HepG2 (cell line): ENCODE measurements around the gene BAIAP2L2. TPM values are rescaled to one million over a fixed set of nuclear protein-coding genes. Genes with fewer than 3 reads are reported as not detected.

Source experiments
- ATAC-seq: fragments of 200-7000 bp; cut with Tn5 transposase; 3 replicates; pipeline ENCODE4 v1.9.1; 2020; ENCODE audit warnings: mild to moderate bottlenecking, moderate library complexity
- BruUV-seq: library from RNA; stranded (reverse); fragments of 400-500 nt; replicated peaks from 2 replicates; lab custom pipeline; 2021; lab: Mats Ljungman, UMichigan
- CTCF ChIA-PET: fragments of 300-600 bp; formaldehyde crosslinking; extraction: SDS; loops from one replicate; lab custom pipeline; 2021; ENCODE audit warnings: low total read pairs, inconsistent platforms, low intra/inter-chr PET ratio; lab: Yijun Ruan, JAX
- POLR2A ChIA-PET: fragments of 350-600 bp; sonication (Branson Sonifier 250); formaldehyde crosslinking; loops from one replicate; lab custom pipeline; 2020; ENCODE audit warnings: antibody characterized with exemption, inconsistent platforms; lab: Yijun Ruan, JAX
- DNase-seq: peaks from one replicate; pipeline ENCODE4 v3.0.0-alpha.2; 2015; ENCODE audit warnings: low spot score
- FAIRE-seq: peaks from 3 replicates; lab custom pipeline; 2011; peaks lifted over from hg19 to GRCh38; lab: Jason Lieb, UNC
- H2AFZ ChIP-seq: one replicate; pipeline ENCODE4 v1.6.1; 2011; ENCODE audit warnings: low read length, inconsistent platforms
- H3K27ac ChIP-seq: fragments of 300-600 bp; 3 replicates; pipeline ENCODE4 v1.8.0; 2011; ENCODE audit warnings: mixed run types, mild to moderate bottlenecking, mixed read lengths, low read length, inconsistent platforms; ENCODE audit not compliant: insufficient read depth; ENCODE audit errors: extremely low read length
- H3K27me3 ChIP-seq, 2 experiments: fragments of 200-600 bp in 1 of 2; 2 replicates in 1 of 2; 3 replicates in 1 of 2; pipeline versions ENCODE4 v1.6.0 to v1.8.0; 2011; ENCODE audit warnings: low read length in 2 of 2, mild to moderate bottlenecking in 2 of 2, moderate library complexity in 2 of 2, inconsistent platforms in 1 of 2; ENCODE audit not compliant: insufficient read depth in 2 of 2, control insufficient read depth in 1 of 2
- H3K36me3 ChIP-seq, 2 experiments: fragments of 200-600 bp in 1 of 2; replicated peaks in 1 of 2; 2 replicates in 1 of 2; 3 replicates in 1 of 2; pipeline versions ENCODE4 v1.5.1 to v1.8.0; 2011; ENCODE audit warnings: low read length in 2 of 2, inconsistent platforms in 1 of 2; ENCODE audit not compliant: insufficient read depth in 2 of 2, control insufficient read depth in 1 of 2
- H3K4me1 ChIP-seq: 2 replicates; pipeline ENCODE4 v1.5.1; 2012; ENCODE audit warnings: low read length, inconsistent platforms; ENCODE audit not compliant: insufficient read depth
- H3K4me2 ChIP-seq: 2 replicates; pipeline ENCODE4 v1.6.0; 2011; ENCODE audit warnings: low read depth, low read length, inconsistent platforms
- H3K4me3 ChIP-seq, 3 experiments: fragments of 200-600 bp in 1 of 3; sonication (generic), shearing (Covaris generic) in 1 of 3; replicated peaks in 1 of 3; 2 replicates each; pipeline ENCODE4 v1.5.1; 2011 to 2016; ENCODE audit warnings: low read length in 3 of 3, inconsistent platforms in 2 of 3, low read depth in 2 of 3, mild to moderate bottlenecking in 2 of 3, control low read depth in 1 of 3, mixed read lengths in 1 of 3; ENCODE audit not compliant: insufficient read depth in 1 of 3
- H3K79me2 ChIP-seq: one replicate; pipeline ENCODE4 v1.6.1; 2011; ENCODE audit warnings: low read length, inconsistent platforms; ENCODE audit not compliant: insufficient read depth
- H3K9ac ChIP-seq: 2 replicates; pipeline ENCODE4 v1.6.0; 2011; ENCODE audit warnings: mild to moderate bottlenecking, low read depth, low read length, inconsistent platforms; ENCODE audit not compliant: insufficient read depth
- H3K9me3 ChIP-seq: 2 replicates; pipeline ENCODE4 v1.5.1; 2012; ENCODE audit warnings: mild to moderate bottlenecking, low read length
- H4K20me1 ChIP-seq: 2 replicates; pipeline ENCODE4 v1.6.0; 2011; ENCODE audit warnings: inconsistent platforms, mild to moderate bottlenecking, low read length, moderate library complexity; ENCODE audit not compliant: insufficient read depth
- ATM ChIP-seq: fragments of 450-650 bp; IDR thresholded peaks from 2 replicates; pipeline ENCODE4 v1.7.1; 2017; ENCODE audit warnings: mild to moderate bottlenecking, borderline replicate concordance
- CEBPB ChIP-seq: IDR thresholded peaks from 2 replicates; pipeline ENCODE4 v1.6.1; 2011; ENCODE audit warnings: low read depth, low read length, improper control_type of control experiment, borderline replicate concordance
- EED ChIP-seq: sonication (generic); formaldehyde crosslinking; IDR thresholded peaks from 2 replicates; pipeline ENCODE4 v1.5.0; 2020; ENCODE audit warnings: mild to moderate bottlenecking, missing genetic modification reagents
- HIVEP1 ChIP-seq: sonication (generic); formaldehyde crosslinking; IDR thresholded peaks from 2 replicates; pipeline ENCODE4 v1.4.0; 2020; ENCODE audit warnings: mild to moderate bottlenecking, missing genetic modification reagents
- NCOA2 ChIP-seq: sonication (generic); formaldehyde crosslinking; IDR thresholded peaks from 2 replicates; pipeline ENCODE4 v1.8.0; 2022; ENCODE audit warnings: inconsistent platforms
- PRPF4 ChIP-seq: fragments of 200-400 bp; formaldehyde crosslinking; IDR thresholded peaks from 2 replicates; pipeline ENCODE4 v1.6.1; 2016; ENCODE audit warnings: low read length, low read depth; ENCODE audit not compliant: poor library complexity, severe bottlenecking
- RFXANK ChIP-seq: IDR thresholded peaks from 2 replicates; pipeline ENCODE4 v1.6.1; 2016
- SSRP1 ChIP-seq: IDR thresholded peaks from 2 replicates; pipeline ENCODE4 v1.6.1; 2016; ENCODE audit warnings: control low read depth
- YEATS2 ChIP-seq: sonication (generic); formaldehyde crosslinking; IDR thresholded peaks from 2 replicates; pipeline ENCODE4 v1.4.0; 2020; ENCODE audit warnings: missing genetic modification reagents, borderline replicate concordance
- ZBTB8A ChIP-seq: sonication (generic); formaldehyde crosslinking; IDR thresholded peaks from 2 replicates; pipeline ENCODE4 v1.4.0; 2020; ENCODE audit warnings: mild to moderate bottlenecking, low read depth, missing genetic modification reagents, borderline replicate concordance
- ZNF256 ChIP-seq: sonication (generic); formaldehyde crosslinking; conservative IDR thresholded peaks from 2 replicates; pipeline ENCODE4 v1.4.0; 2020; ENCODE audit warnings: missing genetic modification reagents
- ZNF747 ChIP-seq: sonication (generic); formaldehyde crosslinking; IDR thresholded peaks from 2 replicates; pipeline ENCODE4 v1.8.1; 2023; ENCODE audit warnings: missing genetic modification reagents, mild to moderate bottlenecking, borderline replicate concordance
- WGBS: methylation state at CpG from one replicate; pipeline ENCODE4 v1.1.6; 2017; ENCODE audit warnings: low lambda C conversion rate; 5-methylcytosine and 5-hydroxymethylcytosine counted together
- in situ Hi-C: cut with HindIII; loops from 2 replicates; pipeline ENCODE4 v1.10.0; 2017; ENCODE audit warnings: low pct_unique_long_range_greater_than_20kb; ENCODE audit not compliant: extremely low pct_ligation_motif_present
- intact Hi-C: fragments of 100-400 bp; cut with micrococcal nuclease; formaldehyde crosslinking; loops from one replicate; pipeline ENCODE4 v1.10.0; 2022; ENCODE audit not compliant: unreplicated experiment
- polyA plus RNA-seq, 8 experiments: library from polyadenylated mRNA; depleted of rRNA in 3 of 8; stranded (reverse) in 7 of 8; unstranded in 1 of 8; fragments of >200 nt; fragmentation: Illumina TruSeq in 4 of 8; extraction: Trizol in 4 of 8; gene quantifications; 2 replicates each; pipeline versions ENCODE4 v1.2.1 to v1.2.3, GENCODE V29; 2011 to 2016; ENCODE audit warnings: low read depth in 4 of 8, missing spikeins in 1 of 8, mixed read lengths in 1 of 8; ENCODE audit not compliant: insufficient read depth in 1 of 8
- total RNA-seq, 5 experiments: library from RNA; depleted of rRNA; stranded (reverse); fragments of >200 nt; fragmentation: Illumina TruSeq; extraction: Trizol; gene quantifications; 2 replicates each; pipeline ENCODE4 v1.2.3, GENCODE V29; 2016; ENCODE audit warnings: low read depth in 1 of 5
- TF ChIP-seq, protein P1 (sequence below): sonication (generic); formaldehyde crosslinking; IDR thresholded peaks from 2 replicates; pipeline ENCODE4 v1.4.0; 2020; ENCODE audit warnings: missing genetic modification reagents
- TF ChIP-seq, protein P2 (sequence below): sonication (generic); formaldehyde crosslinking; IDR thresholded peaks from 2 replicates; pipeline ENCODE4 v1.9.0; 2021; ENCODE audit warnings: mild to moderate bottlenecking, missing genetic modification reagents

BAIAP2L2 gene
- total and polyA plus RNA-seq, 2 of the 13 experiments (the other 11 are each of a cell fraction or from before 2014, with no cell fraction given): 4.4 to 7.5 TPM

GRCh38 chr22:38043151-38044039 lies 67.1 kb downstream of the BAIAP2L2 start:
- 56% methylated on average over 15 of the region's 16 CpGs for WGBS
- in situ Hi-C loops: no loop called here
- no peak overlapping the region for H3K4me3 ChIP-seq
- H3K79me2 ChIP-seq: no peaks in the 10 kb centered on the region
- no peak overlapping the region for H3K9ac ChIP-seq
- peaks cover 13% of the 10 kb centered on the region; the same call in 1 of the 2 replicates for H3K4me1 ChIP-seq
- H4K20me1 ChIP-seq: no peaks in the 10 kb centered on the region
- H3K27me3 ChIP-seq: peaks cover 1 to 36% of the 10 kb centered on the region in 2 experiments; a peak in 4 of 5 replicates
- ATAC-seq: no peak
- ChIA-PET CTCF (no interaction called here), POLR2A (no interaction called here)
- no peak overlapping the region for H2AFZ ChIP-seq
- no peak for DNase-seq
- intact Hi-C loops: no loop called here
- TF ChIP-seq, protein P1, sequence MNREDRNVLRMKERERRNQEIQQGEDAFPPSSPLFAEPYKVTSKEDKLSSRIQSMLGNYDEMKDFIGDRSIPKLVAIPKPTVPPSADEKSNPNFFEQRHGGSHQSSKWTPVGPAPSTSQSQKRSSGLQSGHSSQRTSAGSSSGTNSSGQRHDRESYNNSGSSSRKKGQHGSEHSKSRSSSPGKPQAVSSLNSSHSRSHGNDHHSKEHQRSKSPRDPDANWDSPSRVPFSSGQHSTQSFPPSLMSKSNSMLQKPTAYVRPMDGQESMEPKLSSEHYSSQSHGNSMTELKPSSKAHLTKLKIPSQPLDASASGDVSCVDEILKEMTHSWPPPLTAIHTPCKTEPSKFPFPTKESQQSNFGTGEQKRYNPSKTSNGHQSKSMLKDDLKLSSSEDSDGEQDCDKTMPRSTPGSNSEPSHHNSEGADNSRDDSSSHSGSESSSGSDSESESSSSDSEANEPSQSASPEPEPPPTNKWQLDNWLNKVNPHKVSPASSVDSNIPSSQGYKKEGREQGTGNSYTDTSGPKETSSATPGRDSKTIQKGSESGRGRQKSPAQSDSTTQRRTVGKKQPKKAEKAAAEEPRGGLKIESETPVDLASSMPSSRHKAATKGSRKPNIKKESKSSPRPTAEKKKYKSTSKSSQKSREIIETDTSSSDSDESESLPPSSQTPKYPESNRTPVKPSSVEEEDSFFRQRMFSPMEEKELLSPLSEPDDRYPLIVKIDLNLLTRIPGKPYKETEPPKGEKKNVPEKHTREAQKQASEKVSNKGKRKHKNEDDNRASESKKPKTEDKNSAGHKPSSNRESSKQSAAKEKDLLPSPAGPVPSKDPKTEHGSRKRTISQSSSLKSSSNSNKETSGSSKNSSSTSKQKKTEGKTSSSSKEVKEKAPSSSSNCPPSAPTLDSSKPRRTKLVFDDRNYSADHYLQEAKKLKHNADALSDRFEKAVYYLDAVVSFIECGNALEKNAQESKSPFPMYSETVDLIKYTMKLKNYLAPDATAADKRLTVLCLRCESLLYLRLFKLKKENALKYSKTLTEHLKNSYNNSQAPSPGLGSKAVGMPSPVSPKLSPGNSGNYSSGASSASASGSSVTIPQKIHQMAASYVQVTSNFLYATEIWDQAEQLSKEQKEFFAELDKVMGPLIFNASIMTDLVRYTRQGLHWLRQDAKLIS (CRISPR knock-in tag): no peak
- no peak for TF ChIP-seq EED (CRISPR knock-in tag)
- TF ChIP-seq HIVEP1: no peak
- TF ChIP-seq SSRP1 (CRISPR knock-in tag): no peak
- TF ChIP-seq NCOA2 (CRISPR knock-in tag): no peak
- TF ChIP-seq PRPF4: no peak
- no peak for TF ChIP-seq ZNF256 (CRISPR knock-in tag)
- TF ChIP-seq ZBTB8A: no peak
- no peak for TF ChIP-seq YEATS2
- TF ChIP-seq ZNF747 (CRISPR knock-in tag): no peak
- no peak for TF ChIP-seq ATM
- TF ChIP-seq, protein P2, sequence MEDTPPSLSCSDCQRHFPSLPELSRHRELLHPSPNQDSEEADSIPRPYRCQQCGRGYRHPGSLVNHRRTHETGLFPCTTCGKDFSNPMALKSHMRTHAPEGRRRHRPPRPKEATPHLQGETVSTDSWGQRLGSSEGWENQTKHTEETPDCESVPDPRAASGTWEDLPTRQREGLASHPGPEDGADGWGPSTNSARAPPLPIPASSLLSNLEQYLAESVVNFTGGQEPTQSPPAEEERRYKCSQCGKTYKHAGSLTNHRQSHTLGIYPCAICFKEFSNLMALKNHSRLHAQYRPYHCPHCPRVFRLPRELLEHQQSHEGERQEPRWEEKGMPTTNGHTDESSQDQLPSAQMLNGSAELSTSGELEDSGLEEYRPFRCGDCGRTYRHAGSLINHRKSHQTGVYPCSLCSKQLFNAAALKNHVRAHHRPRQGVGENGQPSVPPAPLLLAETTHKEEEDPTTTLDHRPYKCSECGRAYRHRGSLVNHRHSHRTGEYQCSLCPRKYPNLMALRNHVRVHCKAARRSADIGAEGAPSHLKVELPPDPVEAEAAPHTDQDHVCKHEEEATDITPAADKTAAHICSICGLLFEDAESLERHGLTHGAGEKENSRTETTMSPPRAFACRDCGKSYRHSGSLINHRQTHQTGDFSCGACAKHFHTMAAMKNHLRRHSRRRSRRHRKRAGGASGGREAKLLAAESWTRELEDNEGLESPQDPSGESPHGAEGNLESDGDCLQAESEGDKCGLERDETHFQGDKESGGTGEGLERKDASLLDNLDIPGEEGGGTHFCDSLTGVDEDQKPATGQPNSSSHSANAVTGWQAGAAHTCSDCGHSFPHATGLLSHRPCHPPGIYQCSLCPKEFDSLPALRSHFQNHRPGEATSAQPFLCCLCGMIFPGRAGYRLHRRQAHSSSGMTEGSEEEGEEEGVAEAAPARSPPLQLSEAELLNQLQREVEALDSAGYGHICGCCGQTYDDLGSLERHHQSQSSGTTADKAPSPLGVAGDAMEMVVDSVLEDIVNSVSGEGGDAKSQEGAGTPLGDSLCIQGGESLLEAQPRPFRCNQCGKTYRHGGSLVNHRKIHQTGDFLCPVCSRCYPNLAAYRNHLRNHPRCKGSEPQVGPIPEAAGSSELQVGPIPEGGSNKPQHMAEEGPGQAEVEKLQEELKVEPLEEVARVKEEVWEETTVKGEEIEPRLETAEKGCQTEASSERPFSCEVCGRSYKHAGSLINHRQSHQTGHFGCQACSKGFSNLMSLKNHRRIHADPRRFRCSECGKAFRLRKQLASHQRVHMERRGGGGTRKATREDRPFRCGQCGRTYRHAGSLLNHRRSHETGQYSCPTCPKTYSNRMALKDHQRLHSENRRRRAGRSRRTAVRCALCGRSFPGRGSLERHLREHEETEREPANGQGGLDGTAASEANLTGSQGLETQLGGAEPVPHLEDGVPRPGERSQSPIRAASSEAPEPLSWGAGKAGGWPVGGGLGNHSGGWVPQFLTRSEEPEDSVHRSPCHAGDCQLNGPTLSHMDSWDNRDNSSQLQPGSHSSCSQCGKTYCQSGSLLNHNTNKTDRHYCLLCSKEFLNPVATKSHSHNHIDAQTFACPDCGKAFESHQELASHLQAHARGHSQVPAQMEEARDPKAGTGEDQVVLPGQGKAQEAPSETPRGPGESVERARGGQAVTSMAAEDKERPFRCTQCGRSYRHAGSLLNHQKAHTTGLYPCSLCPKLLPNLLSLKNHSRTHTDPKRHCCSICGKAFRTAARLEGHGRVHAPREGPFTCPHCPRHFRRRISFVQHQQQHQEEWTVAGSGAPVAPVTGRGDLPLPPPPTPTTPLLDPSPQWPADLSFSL: no peak
- TF ChIP-seq CEBPB: no peak
- no peak for TF ChIP-seq RFXANK (CRISPR knock-in tag)
- H3K9me3 ChIP-seq: no peaks in the 10 kb centered on the region
- no peaks in the 10 kb centered on the region for H3K36me3 ChIP-seq
- H3K4me2 ChIP-seq: no peak overlapping the region
- BruUV-seq: no TSS peak
- H3K27ac ChIP-seq: no peak overlapping the region
- no peak for FAIRE-seq
